GM12874 (cell line): ENCODE data around the gene BARHL1.

Experiments used
- TF ChIP-seq, protein P1 (sequence below): IDR thresholded peaks from 2 replicates; pipeline ENCODE4 v1.5.1; 2011; ENCODE audit warnings: low read depth, mild to moderate bottlenecking, control low read depth, low read length, moderate library complexity; ENCODE audit not compliant: insufficient read depth

BARHL1 gene

DNA sequence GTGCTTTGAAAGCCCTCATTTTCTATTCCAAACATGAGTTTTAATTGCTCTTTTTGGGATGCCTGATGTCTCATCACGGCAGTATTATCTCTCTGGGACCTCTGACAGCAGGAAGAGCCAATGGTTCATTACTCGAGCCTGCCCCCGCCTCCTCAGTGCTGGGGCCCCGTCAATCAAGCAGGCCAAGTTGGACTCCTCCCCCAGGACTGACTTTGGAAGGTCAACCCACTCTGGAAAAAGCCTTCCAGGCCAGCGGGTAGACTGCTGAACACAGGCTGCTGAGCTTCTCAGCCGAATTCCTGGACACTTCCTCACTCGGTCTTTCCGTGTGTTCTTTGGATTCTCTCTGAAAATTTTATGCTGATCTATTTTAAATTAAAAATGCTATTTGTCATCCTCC is 9.5 kb upstream of the BARHL1 start:
- TF ChIP-seq, protein P1, sequence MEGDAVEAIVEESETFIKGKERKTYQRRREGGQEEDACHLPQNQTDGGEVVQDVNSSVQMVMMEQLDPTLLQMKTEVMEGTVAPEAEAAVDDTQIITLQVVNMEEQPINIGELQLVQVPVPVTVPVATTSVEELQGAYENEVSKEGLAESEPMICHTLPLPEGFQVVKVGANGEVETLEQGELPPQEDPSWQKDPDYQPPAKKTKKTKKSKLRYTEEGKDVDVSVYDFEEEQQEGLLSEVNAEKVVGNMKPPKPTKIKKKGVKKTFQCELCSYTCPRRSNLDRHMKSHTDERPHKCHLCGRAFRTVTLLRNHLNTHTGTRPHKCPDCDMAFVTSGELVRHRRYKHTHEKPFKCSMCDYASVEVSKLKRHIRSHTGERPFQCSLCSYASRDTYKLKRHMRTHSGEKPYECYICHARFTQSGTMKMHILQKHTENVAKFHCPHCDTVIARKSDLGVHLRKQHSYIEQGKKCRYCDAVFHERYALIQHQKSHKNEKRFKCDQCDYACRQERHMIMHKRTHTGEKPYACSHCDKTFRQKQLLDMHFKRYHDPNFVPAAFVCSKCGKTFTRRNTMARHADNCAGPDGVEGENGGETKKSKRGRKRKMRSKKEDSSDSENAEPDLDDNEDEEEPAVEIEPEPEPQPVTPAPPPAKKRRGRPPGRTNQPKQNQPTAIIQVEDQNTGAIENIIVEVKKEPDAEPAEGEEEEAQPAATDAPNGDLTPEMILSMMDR, result no peak

DNA sequence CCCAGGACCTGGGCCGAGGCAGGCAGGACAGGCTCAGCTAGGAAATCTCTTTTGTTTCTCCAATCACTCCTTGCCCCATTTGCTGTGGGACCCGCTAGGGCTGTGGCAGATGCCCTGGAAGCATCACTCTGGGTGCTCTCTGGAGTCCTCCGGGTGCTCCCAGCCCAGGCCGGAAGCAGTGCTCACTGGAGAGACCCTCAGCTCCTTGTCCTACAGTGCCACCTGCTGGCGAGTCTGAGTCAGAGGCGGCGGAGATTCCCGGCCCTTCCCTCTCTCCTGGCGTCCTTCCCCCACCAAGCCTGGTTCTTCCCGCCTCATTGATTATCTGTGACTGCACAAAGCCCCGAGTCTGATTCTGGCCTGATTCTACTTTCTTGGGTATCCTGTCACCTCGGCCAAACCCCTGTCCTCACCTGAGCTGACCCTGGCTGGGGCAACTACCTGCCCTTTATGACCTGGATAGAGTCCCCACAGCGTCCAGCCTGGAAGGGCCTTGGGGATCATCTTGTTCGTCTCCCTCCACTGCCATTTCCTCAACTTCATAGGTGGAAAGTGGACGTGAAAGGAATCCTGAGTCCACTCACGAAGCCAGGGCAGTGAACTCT is 7.3 kb upstream of the BARHL1 start:
- TF ChIP-seq, protein P1, result peak; percentile 73

DNA sequence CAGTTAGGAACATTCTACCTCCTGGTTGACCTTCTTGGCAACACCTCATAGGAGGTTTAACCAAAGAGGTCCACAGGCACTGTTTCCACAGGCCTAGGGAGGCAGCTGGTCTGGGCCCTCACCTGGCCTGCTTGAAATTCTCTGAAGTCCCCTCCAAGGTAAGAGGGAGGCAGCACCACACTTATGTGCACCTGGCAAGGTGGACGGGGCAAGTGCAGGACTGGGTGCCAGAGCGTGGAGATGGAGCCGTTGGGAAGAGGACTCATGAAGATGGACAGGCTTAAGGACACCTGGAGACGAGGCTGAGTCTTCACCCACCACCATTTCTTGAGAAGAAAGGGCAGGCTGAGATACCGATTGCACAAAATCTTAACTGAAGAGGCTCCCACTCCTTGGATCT is 6.6 kb upstream of the BARHL1 start:
- TF ChIP-seq, protein P1, result no peak

DNA sequence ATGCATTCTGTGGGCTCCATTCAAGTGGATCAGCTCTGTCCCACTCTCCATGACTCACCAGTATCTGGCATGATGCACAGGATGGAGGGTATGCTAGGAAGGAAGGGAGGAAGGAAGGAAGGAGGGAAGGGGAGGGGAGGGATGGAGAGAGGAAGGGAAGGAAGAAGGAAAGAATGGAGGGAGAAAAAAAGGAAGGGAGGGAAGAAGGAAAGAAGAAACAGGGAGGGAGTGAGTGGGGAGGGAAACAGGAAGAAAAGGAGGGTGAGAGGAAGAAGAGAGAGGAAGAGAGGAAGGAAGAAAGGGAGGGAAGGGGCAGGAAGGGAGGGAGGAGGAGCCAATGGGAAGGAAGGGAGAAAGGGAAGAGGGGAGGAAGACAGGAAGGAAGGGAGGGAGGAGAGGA is 5.3 kb upstream of the BARHL1 start:
- TF ChIP-seq, protein P1, result no peak

DNA sequence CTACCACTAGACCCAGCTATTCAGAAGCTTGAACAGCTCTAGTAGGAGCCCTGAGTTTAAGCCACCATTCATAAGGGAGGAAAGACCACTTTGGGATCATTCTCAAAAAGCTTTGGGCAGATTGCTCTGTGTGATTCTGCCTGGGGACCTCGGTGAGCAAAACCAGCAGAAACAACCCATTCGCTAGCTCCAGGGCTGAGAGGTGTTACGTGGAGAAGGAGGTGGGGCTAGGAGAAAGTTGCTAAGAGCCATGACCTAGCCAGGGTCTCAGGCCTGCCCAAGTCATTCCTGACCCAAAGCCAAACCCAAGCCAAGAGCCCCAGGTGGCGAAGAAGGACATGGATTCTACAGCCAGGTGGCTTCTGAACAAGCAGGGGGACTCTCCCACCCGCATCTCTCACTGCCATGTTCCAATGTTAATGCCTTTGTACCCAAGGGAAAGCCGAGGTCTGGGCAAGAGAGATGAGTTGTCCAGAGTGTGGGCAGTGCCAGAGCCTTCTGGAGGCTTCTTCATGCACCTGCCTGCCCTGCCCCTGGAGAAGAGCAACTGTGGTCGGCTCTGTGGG is 4.0 kb upstream of the BARHL1 start:
- TF ChIP-seq, protein P1, result no peak

DNA sequence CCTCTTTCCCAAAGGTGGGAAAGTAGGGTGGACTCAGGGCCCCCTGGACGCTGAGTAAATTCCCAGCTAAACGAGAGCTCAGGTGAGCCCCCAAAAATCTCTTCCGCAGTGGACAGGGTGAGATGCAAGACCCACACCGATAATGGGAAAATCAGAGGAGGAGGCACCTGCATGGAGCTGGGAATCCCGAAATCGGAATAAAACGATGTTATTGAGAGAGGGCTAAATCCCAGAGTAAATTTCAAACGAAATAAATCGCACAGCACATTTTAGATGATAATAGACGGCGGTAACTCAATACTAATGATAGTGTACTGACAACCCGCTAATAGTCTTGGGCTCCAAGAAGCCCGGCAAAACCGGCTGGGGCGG is 3.0 kb upstream of the BARHL1 start:
- TF ChIP-seq, protein P1, result no peak

DNA sequence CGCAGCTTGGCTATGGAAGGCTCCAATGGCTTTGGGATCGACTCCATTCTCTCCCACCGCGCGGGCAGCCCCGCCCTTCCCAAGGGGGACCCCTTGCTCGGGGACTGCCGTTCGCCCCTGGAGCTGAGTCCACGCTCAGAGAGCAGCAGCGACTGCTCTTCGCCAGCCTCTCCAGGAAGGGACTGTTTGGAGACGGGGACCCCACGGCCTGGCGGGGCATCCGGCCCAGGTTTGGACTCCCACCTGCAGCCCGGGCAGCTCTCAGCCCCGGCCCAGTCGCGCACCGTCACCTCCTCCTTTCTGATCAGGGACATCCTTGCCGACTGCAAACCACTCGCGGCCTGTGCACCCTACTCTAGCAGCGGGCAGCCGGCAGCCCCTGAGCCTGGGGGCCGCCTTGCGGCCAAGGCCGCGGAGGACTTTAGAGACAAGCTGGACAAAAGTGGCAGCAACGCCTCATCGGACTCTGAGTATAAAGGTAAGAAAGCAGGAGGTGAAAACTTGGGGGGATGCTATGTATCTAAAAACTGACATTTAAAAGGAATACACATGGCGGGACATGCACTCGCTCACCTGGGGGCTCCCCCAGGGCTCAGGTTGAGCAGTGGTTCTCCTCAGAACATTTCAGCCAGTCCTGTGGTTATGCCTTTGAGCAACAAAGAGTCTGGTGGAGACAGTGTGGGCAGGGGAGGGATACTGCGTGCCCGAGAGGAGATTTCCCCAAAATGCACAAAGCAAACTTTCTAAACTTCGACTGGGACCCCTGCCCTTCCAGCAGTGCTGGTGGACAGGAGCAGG is 579 bp downstream of the BARHL1 start:
- TF ChIP-seq, protein P1, result no peak
